Epithelial cell of proximal tubule (primary cell): ENCODE data around the gene GALNTL6. TPM values are rescaled to one million over a fixed set of nuclear protein-coding genes. Genes with fewer than 3 reads are reported as not detected.
A peak's percentile ranks its signal among the peaks of the same experiment; 100 is the strongest.

Experiments used
- DNase-seq: peaks from one replicate; pipeline ENCODE4 v3.0.0-alpha.2; 2011; ENCODE audit warnings: low read depth
- H3K4me3 ChIP-seq: 2 replicates; pipeline ENCODE4 v1.5.1; 2011; ENCODE audit warnings: low read depth, mild to moderate bottlenecking, low read length
- total RNA-seq: library from RNA; depleted of rRNA; stranded (reverse); fragments of >200 nt; gene quantifications from 2 replicates; pipeline ENCODE4 v1.2.3, GENCODE V29; 2015
- TF ChIP-seq, protein P1 (sequence below): conservative IDR thresholded peaks from 2 replicates; pipeline ENCODE4 v1.5.1; 2012; ENCODE audit warnings: low read depth, mild to moderate bottlenecking, low read length

The GALNTL6 gene
- total RNA-seq, 1 donor from 2014 or later: not detected

DNA sequence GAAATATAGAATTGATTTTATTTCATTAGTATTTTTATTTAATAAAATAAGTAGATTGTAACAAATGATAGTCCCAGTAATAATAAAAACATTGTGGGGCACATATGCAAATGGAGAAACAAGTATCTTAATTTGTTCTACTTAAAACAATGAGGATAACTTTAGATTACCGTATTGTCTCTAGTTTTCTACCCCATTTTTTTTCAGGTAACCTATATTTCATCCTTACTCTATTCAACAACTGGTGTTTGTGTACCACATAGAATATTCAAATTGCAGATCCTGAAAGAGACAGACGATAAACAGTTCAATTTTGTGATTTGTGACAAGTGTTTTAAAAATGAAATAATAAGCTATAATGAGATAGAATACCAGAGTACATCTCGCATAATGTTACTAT is 671.8 kb downstream of the GALNTL6 start:
- TF ChIP-seq, protein P1, sequence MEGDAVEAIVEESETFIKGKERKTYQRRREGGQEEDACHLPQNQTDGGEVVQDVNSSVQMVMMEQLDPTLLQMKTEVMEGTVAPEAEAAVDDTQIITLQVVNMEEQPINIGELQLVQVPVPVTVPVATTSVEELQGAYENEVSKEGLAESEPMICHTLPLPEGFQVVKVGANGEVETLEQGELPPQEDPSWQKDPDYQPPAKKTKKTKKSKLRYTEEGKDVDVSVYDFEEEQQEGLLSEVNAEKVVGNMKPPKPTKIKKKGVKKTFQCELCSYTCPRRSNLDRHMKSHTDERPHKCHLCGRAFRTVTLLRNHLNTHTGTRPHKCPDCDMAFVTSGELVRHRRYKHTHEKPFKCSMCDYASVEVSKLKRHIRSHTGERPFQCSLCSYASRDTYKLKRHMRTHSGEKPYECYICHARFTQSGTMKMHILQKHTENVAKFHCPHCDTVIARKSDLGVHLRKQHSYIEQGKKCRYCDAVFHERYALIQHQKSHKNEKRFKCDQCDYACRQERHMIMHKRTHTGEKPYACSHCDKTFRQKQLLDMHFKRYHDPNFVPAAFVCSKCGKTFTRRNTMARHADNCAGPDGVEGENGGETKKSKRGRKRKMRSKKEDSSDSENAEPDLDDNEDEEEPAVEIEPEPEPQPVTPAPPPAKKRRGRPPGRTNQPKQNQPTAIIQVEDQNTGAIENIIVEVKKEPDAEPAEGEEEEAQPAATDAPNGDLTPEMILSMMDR: no peak
- no peak overlapping the region for H3K4me3 ChIP-seq
- no peak for DNase-seq

DNA sequence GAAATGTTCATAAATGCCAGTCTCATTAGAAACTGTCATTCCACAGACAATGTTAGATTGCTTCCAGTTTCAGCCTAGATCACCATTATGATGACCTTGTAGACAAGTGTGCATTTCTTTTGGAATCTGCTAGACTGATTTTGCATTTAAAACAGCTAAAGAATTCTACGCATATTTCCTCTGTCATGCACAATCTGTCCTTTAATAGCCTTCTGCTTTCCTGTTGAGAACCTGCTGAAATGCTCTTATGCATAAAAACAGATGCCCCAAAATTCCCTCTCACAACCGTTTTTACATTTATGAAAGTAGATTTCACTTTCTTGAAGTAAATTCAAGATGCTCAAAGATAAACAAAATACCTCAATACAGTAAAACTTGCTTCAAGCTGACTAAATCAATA is 673.3 kb downstream of the GALNTL6 start:
- no peak for DNase-seq
- H3K4me3 ChIP-seq: no peak overlapping the region
- TF ChIP-seq, protein P1: no peak

DNA sequence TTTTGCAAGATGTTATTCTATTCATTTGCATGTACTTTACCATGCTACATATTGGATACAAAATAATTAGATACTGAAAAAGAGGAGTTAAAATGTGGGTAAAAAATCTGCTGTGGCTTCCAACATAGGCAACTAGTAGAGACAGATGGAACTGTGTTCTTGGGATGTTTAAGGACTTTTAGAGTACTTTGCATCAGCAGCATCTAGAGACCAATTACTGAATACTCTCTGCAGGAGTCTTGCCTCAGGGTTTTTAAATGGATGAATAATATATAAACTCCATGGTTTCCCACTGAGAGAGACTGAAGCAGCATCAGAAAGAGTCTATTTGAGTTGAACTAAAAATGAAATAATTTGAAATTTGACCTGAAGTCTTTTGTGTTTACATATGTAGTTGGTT is 676.7 kb downstream of the GALNTL6 start:
- TF ChIP-seq, protein P1: no peak
- no peak for DNase-seq
- no peak overlapping the region for H3K4me3 ChIP-seq

DNA sequence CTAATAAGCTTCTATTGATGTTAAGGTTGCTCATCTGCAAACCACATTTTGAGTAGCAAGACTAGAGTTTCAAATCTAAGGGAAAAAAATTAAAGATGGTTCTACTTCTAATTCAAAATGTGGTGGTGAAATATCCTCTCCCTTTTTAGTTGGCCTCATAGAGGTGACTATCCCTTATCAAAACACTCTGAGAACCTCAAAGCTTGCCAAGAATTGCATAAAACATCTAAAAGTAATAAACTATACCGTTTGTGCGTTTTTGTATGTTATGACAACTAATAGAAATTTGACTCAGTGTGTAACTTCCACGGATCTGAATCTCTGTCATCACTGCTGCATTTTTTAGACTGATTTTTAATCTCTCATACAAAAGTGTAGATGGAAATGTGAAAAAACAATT is 682.6 kb downstream of the GALNTL6 start:
- DNase-seq: no peak
- H3K4me3 ChIP-seq: no peak overlapping the region
- TF ChIP-seq, protein P1: no peak

DNA sequence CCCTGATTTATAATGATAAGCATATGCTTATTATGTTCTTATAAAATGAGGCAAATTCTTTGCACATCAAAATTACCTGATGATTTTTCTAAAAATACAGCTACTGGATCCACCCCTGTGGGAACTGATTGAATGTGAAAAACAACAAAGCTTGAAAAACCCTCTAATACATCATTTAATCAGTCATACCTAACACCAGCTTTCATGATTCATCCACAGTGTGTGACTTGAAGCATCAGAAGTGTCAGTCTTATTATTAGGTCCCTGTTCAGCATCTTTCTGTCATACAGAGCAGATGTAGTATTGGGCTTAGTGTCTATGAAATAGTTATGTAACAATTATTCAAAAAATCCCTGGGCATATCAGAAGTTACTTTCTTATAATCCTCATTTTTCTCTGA is 684.1 kb downstream of the GALNTL6 start:
- TF ChIP-seq, protein P1: no peak
- no peak overlapping the region for H3K4me3 ChIP-seq
- DNase-seq: peak; percentile 37

DNA sequence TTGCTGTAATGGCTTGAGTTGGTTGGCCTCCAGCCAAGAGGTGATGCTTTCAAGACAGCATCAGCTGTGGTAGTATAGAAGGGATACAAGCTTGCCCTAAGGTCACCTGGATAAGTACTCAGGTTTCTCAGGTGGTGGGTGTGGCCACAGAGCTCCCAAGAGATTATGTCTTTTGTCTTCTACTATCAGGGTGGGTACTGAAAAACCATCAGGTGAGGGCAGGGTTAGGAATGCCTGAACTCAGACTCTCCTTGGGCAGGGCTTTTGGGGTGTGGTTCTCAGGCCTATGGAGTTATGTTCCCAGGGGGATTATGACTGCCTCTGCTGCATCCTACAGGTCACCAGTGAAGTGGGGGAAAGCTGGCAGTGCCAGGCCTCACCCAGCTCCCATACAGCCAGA is 700.8 kb downstream of the GALNTL6 start:
- TF ChIP-seq, protein P1: no peak
- no peak for DNase-seq

DNA sequence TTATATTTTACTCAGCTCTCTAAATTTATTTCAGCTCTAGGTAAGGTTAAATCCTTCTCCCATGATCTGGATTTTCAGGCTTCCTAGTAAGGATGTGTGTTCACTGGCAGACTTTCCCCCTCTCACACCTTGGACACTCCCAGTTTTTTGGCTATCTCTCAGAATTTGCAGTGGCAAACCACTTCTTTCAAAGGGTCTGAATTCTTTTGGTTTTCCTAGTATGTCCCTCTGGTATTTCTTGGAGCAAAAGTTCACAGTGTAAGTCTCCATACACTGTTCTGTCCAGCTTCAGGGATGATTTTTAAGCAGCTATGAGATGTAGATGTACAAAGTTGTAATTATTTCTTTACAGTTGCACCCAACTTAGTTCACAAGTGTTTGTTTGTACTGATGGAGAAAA is 701.6 kb downstream of the GALNTL6 start:
- no peak overlapping the region for H3K4me3 ChIP-seq
- TF ChIP-seq, protein P1: no peak
- no peak for DNase-seq

More for the DNA sequence above, 700.8 kb downstream of the GALNTL6 start:
- no peak overlapping the region for H3K4me3 ChIP-seq
